BE2C (cell line): Measurements from ENCODE around the gene SUV39H1.

ENCODE experiments used
- DNase-seq: peaks from one replicate; pipeline ENCODE4 v3.0.0-alpha.2; 2020
- H3K27me3 ChIP-seq: fragments of 250-450 bp; sonication (Bioruptor Pico); 2 replicates; pipeline ENCODE4 v1.5.1; 2020; ENCODE audit warnings: mild to moderate bottlenecking
- H3K36me3 ChIP-seq: fragments of 250-450 bp; sonication (Bioruptor Pico); 2 replicates; pipeline ENCODE4 v1.5.1; 2020; ENCODE audit warnings: mild to moderate bottlenecking
- H3K4me1 ChIP-seq: fragments of 250-450 bp; sonication (Bioruptor Pico); 2 replicates; pipeline ENCODE4 v1.5.1; 2020
- H3K4me3 ChIP-seq: 2 replicates; pipeline ENCODE4 v1.5.1; 2011; ENCODE audit warnings: low read depth, low read length
- H3K9me3 ChIP-seq: fragments of 250-450 bp; sonication (Bioruptor Pico); 2 replicates; pipeline ENCODE4 v1.5.1; 2020
- CTCF ChIP-seq: IDR thresholded peaks from 2 replicates; pipeline ENCODE4 v1.5.1; 2012; ENCODE audit warnings: mild to moderate bottlenecking, low read depth, low read length

Gene SUV39H1

DNA sequence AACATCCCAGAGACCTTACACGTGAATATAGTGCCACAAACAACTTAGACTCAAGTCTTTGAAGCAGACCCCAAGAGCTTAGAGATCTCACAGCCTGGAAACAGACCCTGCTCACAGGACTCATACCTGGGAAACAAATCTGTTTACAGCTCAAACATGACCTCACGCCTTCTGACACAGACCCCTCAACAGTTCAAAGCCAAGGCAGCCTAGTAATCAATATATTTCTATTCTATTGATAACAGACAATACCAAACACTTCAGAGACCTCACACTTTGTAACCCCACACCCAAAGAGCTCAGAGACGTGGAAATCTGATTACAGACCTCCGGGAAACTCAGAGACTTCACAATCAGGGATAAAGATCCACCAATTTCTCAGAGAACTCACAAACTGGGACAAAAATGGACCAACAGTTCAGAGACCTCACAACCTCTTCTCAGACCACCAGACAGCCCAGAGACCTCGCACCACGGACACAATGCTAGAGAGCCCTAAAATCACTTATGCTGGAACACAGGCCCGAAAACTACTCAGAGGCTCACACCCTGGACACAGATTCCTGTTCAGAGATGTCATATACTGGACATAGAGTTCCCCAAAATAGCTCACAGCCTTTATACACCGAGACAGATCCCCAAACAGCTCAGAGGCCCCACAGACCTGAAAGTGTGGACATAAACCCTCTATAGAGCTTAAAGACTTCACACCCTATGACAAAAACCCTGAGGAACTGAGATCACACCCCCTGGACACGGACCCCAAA lies 14.8 kb downstream of the SUV39H1 start:
- TF ChIP-seq CTCF, result no peak
- no peaks in the 10 kb centered on the region for H3K27me3 ChIP-seq
- no peaks in the 10 kb centered on the region; the same call in 1 of the 2 replicates for H3K36me3 ChIP-seq
- no peak overlapping the region for H3K4me3 ChIP-seq
- no peak for DNase-seq
- no peaks in the 10 kb centered on the region for H3K9me3 ChIP-seq
- H3K4me1 ChIP-seq, result no peaks in the 10 kb centered on the region

DNA sequence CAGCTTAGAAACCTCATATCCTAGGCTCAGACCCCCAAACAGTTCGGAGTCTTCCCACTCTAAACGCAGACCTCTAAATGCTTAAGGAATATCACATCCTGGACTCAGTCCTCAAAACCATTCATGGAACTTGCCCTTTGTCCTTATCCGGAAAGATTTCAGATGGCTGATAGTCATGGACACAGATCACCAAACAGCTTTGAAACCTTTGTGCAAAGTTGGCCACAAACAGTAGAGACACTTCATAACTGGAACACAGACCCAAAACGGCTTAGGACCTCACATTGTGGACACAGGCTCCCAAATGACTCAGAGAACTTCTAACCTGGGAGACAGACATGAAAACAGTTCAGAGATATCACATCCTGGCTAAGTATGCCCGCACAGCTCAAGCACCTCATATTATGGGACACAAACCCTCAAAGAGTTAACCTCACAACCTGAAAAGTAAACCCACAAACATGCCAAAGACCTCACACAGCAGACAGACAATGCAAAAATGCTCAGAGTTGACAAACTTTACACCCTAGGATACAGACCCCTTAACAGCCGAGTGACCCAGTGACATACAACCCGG lies 15.5 kb downstream of the SUV39H1 start:
- H3K4me1 ChIP-seq, result no peaks in the 10 kb centered on the region
- no peak for DNase-seq
- H3K9me3 ChIP-seq, result no peaks in the 10 kb centered on the region
- TF ChIP-seq CTCF, result no peak
- no peak overlapping the region for H3K4me3 ChIP-seq
- H3K27me3 ChIP-seq, result no peaks in the 10 kb centered on the region
- no peaks in the 10 kb centered on the region; the same call in 1 of the 2 replicates for H3K36me3 ChIP-seq

DNA sequence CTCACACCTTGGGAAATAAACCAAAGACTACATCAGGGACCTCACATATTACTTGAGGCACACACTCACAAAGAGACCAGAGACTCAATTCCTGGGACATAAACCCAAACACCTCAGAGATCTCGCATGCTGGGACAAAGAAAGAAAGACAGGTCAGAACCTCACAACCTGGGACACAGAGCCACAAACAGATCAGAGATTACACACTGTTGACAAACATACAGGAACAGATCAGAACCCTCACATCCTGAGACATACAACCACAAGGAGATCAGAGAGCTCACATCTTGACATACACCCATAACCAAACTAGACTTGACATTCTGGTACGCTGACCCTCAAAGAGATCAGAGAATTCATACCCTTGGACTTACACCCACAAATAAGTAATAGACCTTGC lies 17.3 kb downstream of the SUV39H1 start:
- Histone ChIP-seq H3K9me3 (no peaks in the 10 kb centered on the region), H3K36me3 (no peaks in the 10 kb centered on the region), H3K4me3 (no peak overlapping the region), H3K4me1 (no peaks in the 10 kb centered on the region), H3K27me3 (no peaks in the 10 kb centered on the region)
- no peak for DNase-seq
- TF ChIP-seq CTCF, result no peak

GRCh38 chrX:48714573-48714972 lies 18.0 kb downstream of the SUV39H1 start:
- no peak for TF ChIP-seq CTCF
- Histone ChIP-seq H3K4me1 (no peaks in the 10 kb centered on the region), H3K9me3 (no peaks in the 10 kb centered on the region), H3K27me3 (no peaks in the 10 kb centered on the region), H3K4me3 (no peak overlapping the region), H3K36me3 (no peaks in the 10 kb centered on the region)
- DNase-seq, result no peak

DNA sequence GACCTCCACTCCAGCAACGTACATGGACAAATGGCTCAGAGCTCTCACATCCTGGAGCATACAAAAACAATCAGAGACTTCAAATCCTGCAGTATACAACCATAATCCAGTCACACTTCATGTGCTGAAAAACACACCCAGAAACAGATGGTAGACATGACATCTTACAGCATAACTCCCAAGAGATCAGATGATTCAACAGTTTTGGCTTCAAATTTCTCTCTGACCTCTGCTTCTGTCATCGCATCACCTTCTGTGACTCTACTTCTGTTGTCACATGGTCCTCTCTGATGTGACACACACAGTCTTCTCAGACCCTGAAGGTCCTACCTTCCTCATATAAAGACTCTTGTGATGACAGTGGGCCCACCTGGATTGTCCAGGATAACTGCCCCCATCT lies 18.5 kb downstream of the SUV39H1 start:
- Histone ChIP-seq H3K27me3 (no peaks in the 10 kb centered on the region), H3K4me1 (no peaks in the 10 kb centered on the region), H3K9me3 (no peaks in the 10 kb centered on the region), H3K36me3 (no peaks in the 10 kb centered on the region), H3K4me3 (no peak overlapping the region)
- DNase-seq, result no peak
- TF ChIP-seq CTCF, result no peak

DNA sequence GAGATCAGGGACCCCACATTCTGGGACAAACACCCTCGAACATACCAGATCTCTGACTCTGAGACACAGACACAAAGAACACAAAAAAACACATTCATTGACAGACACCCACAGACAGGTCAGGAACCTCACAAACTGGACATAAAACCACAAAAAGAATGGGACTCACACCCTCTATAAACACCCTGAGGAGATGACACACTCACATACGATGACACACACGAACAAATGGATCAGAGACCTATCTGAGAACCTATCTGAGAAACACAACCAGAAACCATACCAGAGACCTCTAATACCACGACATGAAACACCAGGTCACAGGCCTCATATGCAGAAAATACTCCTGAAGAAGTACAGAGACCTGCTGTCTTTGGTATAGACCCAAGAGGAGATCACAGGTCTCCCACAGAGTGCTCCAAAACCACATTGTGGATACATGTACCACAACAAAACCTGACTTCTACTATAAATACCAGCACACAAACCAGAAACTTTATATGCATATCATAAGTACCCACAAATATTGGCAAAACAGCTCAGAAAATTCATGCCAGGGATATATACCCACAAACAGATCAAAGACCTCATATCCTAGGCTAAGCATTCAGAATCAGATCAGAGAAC lies 19.5 kb downstream of the SUV39H1 start:
- Histone ChIP-seq H3K9me3 (no peaks in the 10 kb centered on the region), H3K4me3 (no peak overlapping the region), H3K36me3 (no peaks in the 10 kb centered on the region), H3K4me1 (no peaks in the 10 kb centered on the region), H3K27me3 (no peaks in the 10 kb centered on the region)
- TF ChIP-seq CTCF, result no peak
- DNase-seq, result no peak
